SK-N-DZ (cell line): ENCODE measurements around the gene NEDD9.

Experiments used
- DNase-seq: peaks from one replicate; pipeline ENCODE4 v3.0.0-alpha.2; 2015; ENCODE audit warnings: low spot score

NEDD9 gene

GRCh38 chr6:11235062-11235461, 2.6 kb upstream of the NEDD9 start:
- no peak for DNase-seq

- DNase-seq = no peak
These were observed 1.5 kb upstream of the NEDD9 start for GRCh38 chr6:11233673-11234573.

- DNase-seq = peak; percentile 10
These were observed 530 bp upstream of the NEDD9 start for GRCh38 chr6:11232770-11233626.

GRCh38 chr6:11231564-11232192, 790 bp downstream of the NEDD9 start:
- DNase-seq = no peak

- DNase-seq = no peak
These were observed 1.4 kb downstream of the NEDD9 start for GRCh38 chr6:11231108-11231463.

GRCh38 chr6:11230158-11231107, 2.0 kb downstream of the NEDD9 start:
- no peak for DNase-seq

- DNase-seq = no peak
These were observed 2.8 kb downstream of the NEDD9 start for GRCh38 chr6:11229655-11230046.

GRCh38 chr6:11228935-11229654, 3.4 kb downstream of the NEDD9 start:
- no peak for DNase-seq

GRCh38 chr6:11227698-11228097, 4.8 kb downstream of the NEDD9 start:
- DNase-seq = no peak

- no peak for DNase-seq
These were observed 6.5 kb downstream of the NEDD9 start for GRCh38 chr6:11226005-11226404.

GRCh38 chr6:11224966-11225463, 7.5 kb downstream of the NEDD9 start:
- DNase-seq = no peak

GRCh38 chr6:11224252-11224965, 8.1 kb downstream of the NEDD9 start:
- peak; percentile 44 for DNase-seq

GRCh38 chr6:11223286-11223864, 9.1 kb downstream of the NEDD9 start:
- DNase-seq = no peak

GRCh38 chr6:11222385-11223277, 9.8 kb downstream of the NEDD9 start:
- no peak for DNase-seq

GRCh38 chr6:11221623-11222384, 10.7 kb downstream of the NEDD9 start:
- peak; percentile 12 for DNase-seq

- no peak for DNase-seq
These were observed 13.1 kb downstream of the NEDD9 start for GRCh38 chr6:11219400-11219834.
